K562 (cell line): ENCODE data around the gene CABS1. TPM values are rescaled to one million over a fixed set of nuclear protein-coding genes. Genes with fewer than 3 reads are reported as not detected.

Source experiments
- ADNP ChIP-seq: fragments of 200-800 bp; sonication (Bioruptor generic); IDR thresholded peaks from 2 replicates; pipeline ENCODE4 v1.6.1; 2016; ENCODE audit warnings: missing genetic modification characterization, missing compliant biosample characterization
- MIER1 ChIP-seq: fragments of 450-650 bp; IDR thresholded peaks from 2 replicates; pipeline ENCODE4 v1.6.1; 2016; ENCODE audit warnings: antibody characterized with exemption, mild to moderate bottlenecking, low read depth
- PHF21A ChIP-seq: fragments of 450-650 bp; IDR thresholded peaks from 2 replicates; pipeline ENCODE4 v1.6.1; 2017; ENCODE audit warnings: low read depth, borderline replicate concordance
- SRSF7 ChIP-seq: fragments of 200-400 bp; formaldehyde crosslinking; optimal IDR thresholded peaks from 2 replicates; pipeline ENCODE3; 2017; ENCODE audit warnings: mild to moderate bottlenecking, low read depth, low read length
- TAL1 ChIP-seq: fragments of 450-650 bp; IDR thresholded peaks from 2 replicates; pipeline ENCODE4 v1.6.1; 2016; ENCODE audit warnings: mild to moderate bottlenecking
- XRCC3 ChIP-seq: fragments of 450-650 bp; IDR thresholded peaks from 2 replicates; pipeline ENCODE4 v1.6.1; 2017; ENCODE audit warnings: mild to moderate bottlenecking, moderate library complexity
- ZBTB8A ChIP-seq: fragments of 450-650 bp; IDR thresholded peaks from 2 replicates; pipeline ENCODE4 v1.6.1; 2018; ENCODE audit warnings: mild to moderate bottlenecking, moderate library complexity; ENCODE audit not compliant: partially characterized antibody
- ZFX ChIP-seq: sonication (generic); formaldehyde crosslinking; IDR thresholded peaks from 2 replicates; pipeline ENCODE4 v1.8.0; 2022; ENCODE audit warnings: mild to moderate bottlenecking, missing genetic modification reagents, moderate library complexity
- ZNF282 ChIP-seq: sonication (generic); formaldehyde crosslinking; IDR thresholded peaks from 2 replicates; pipeline ENCODE4 v1.8.1; 2023; ENCODE audit warnings: missing genetic modification reagents
- polyA plus RNA-seq, 8 experiments: library from polyadenylated mRNA; depleted of rRNA in 4 of 8; stranded (reverse) in 5 of 8; unstranded in 3 of 8; fragments of >200 nt; fragmentation: Nextera tagmentation in 2 of 8; fragmentation: Illumina TruSeq in 1 of 8; extraction: Ambion mirVana in 2 of 8; extraction: Trizol in 1 of 8; gene quantifications; 2 replicates each; pipeline versions ENCODE4 v1.2.1 to v1.2.3, GENCODE V29; 2011 to 2014; ENCODE audit warnings: inconsistent platforms in 1 of 8, missing spikeins in 1 of 8
- total RNA-seq, 7 experiments: library from RNA; depleted of rRNA in 6 of 7; stranded (reverse); fragments of >200 nt in 6 of 7; fragmentation: Illumina TruSeq in 2 of 7; extraction: Trizol in 2 of 7; gene quantifications; 2 replicates each; pipeline versions ENCODE4 v1.2.1 to v1.2.3, GENCODE V29; 2011 to 2021; ENCODE audit warnings: low replicate concordance in 1 of 7
- TF ChIP-seq, protein P1 (sequence below): fragments of 450-650 bp; IDR thresholded peaks from 2 replicates; pipeline ENCODE4 v1.6.1; 2018; ENCODE audit warnings: mild to moderate bottlenecking, low read depth; ENCODE audit not compliant: partially characterized antibody
- TF ChIP-seq, protein P2 (sequence below): sonication (generic); formaldehyde crosslinking; IDR thresholded peaks from 2 replicates; pipeline ENCODE4 v1.9.0; 2022; ENCODE audit warnings: mild to moderate bottlenecking, missing genetic modification reagents
- TF ChIP-seq, protein P3 (sequence below): fragments of 450-650 bp; formaldehyde crosslinking; IDR thresholded peaks from 2 replicates; pipeline ENCODE4 v1.4.0; 2020; ENCODE audit warnings: mild to moderate bottlenecking, moderate library complexity

CABS1 gene
- total and polyA plus RNA-seq, 9 of the 15 experiments (the other 6 are each of a cell fraction or from before 2014, with no cell fraction given): not detected

DNA sequence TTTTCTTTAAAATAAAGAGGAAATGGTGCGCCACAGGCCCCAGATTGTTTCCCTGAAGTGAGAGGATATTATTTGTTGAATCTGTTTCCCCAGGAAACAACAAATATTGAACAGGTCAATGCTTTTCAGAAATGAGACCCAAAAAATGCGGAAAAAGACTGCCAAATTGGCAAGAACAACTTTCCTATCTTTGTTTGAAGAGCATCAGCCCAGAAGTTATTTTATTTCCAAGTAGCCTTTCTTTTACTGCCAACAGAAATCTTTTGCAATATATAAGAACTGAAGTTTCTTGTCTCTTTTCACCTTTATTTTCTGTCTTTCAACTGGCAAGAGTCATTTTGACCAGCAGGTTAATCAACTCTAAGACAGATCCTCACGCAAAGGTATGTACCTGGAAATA is 25.7 kb downstream of the CABS1 start, which contains the start of gene SMR3A (continued):
- TF ChIP-seq SRSF7 (no peak), XRCC3 (no peak), ZNF282 (CRISPR knock-in tag) (no peak), PHF21A (no peak), TAL1 (no peak), ZFX (CRISPR knock-in tag) (no peak), ADNP (tag) (no peak), MIER1 (no peak), ZBTB8A (no peak)
- TF ChIP-seq, protein P1, sequence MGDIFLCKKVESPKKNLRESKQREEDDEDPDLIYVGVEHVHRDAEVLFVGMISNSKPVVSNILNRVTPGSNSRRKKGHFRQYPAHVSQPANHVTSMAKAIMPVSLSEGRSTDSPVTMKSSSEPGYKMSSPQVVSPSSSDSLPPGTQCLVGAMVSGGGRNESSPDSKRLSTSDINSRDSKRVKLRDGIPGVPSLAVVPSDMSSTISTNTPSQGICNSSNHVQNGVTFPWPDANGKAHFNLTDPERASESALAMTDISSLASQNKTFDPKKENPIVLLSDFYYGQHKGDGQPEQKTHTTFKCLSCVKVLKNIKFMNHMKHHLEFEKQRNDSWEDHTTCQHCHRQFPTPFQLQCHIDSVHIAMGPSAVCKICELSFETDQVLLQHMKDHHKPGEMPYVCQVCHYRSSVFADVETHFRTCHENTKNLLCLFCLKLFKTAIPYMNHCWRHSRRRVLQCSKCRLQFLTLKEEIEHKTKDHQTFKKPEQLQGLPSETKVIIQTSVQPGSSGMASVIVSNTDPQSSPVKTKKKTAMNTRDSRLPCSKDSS: no peak
- TF ChIP-seq, protein P2, sequence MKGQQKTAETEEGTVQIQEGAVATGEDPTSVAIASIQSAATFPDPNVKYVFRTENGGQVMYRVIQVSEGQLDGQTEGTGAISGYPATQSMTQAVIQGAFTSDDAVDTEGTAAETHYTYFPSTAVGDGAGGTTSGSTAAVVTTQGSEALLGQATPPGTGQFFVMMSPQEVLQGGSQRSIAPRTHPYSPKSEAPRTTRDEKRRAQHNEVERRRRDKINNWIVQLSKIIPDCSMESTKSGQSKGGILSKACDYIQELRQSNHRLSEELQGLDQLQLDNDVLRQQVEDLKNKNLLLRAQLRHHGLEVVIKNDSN (CRISPR knock-in tag): no peak
- TF ChIP-seq, protein P3, sequence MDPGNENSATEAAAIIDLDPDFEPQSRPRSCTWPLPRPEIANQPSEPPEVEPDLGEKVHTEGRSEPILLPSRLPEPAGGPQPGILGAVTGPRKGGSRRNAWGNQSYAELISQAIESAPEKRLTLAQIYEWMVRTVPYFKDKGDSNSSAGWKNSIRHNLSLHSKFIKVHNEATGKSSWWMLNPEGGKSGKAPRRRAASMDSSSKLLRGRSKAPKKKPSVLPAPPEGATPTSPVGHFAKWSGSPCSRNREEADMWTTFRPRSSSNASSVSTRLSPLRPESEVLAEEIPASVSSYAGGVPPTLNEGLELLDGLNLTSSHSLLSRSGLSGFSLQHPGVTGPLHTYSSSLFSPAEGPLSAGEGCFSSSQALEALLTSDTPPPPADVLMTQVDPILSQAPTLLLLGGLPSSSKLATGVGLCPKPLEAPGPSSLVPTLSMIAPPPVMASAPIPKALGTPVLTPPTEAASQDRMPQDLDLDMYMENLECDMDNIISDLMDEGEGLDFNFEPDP (CRISPR knock-in tag): no peak
